NCI-H446 treated with DMSO at 0.1 percent for 48 hours (cell line): ENCODE data around the gene LAMC2.

ENCODE experiments used
- DNase-seq: peaks from one replicate; lab custom pipeline; 2025; lab: John Stamatoyannopoulos, UW

LAMC2 gene

GRCh38 chr1:183168308-183168707, 17.8 kb upstream of the LAMC2 start:
- no peak for DNase-seq

DNA sequence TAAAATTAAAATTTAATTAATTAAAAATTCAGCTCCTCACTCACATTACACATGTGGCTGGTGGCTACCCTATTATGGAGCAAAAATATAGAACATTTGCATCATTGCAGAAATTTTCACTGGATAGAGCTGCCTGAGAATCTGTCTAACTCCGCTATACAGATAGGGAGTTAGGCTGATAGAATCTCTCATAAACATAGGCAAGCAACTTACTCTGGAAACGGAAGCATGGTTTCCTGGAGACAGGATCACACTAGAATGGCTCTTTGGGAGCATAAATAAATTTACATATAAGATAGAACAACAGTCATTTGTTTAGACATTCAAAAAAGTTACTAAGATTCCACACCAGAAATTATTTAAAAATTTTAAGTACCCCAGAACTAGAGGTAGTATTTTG, 12.2 kb upstream of the LAMC2 start:
- no peak for DNase-seq

- no peak for DNase-seq
Measured at GRCh38 chr1:183175631-183176030, 10.4 kb upstream of the LAMC2 start.

DNA sequence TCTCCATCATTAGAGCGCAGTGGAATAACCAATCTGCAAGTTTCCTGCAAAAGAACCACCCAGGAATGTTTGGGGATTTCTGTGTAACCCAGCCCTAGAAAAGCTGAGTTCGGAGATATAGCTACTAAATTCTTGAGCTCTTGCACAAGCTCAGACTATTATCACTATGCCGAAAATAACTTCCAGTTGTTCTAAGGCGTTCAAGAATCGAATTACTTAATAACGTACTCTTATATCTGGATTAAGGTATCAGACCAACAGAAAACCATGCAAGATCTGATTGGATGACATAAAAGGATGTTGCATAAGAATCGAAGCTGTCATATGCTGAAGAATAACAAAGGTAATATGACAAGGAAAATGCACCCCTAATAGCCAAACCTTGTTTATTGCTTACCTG, 7.5 kb upstream of the LAMC2 start:
- no peak for DNase-seq

DNA sequence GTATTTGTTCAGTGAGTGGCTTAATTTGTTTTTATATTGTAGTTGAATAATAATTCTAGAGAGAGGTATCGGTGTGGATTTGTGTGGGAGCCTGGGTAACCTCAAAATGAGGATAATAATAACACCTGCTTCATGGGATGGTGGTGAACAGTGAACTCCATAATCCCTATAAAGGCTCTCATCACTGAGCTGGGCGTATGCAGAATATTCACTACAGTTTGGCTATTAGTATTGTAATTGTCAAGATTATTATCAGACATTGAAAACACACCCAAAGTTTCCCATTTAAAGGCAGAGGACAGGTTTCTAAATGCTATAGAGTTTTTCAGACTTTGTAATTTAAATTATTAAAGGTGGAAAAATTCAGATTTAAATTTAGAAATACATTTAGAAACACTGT, 7.0 kb upstream of the LAMC2 start:
- DNase-seq, result no peak

DNA sequence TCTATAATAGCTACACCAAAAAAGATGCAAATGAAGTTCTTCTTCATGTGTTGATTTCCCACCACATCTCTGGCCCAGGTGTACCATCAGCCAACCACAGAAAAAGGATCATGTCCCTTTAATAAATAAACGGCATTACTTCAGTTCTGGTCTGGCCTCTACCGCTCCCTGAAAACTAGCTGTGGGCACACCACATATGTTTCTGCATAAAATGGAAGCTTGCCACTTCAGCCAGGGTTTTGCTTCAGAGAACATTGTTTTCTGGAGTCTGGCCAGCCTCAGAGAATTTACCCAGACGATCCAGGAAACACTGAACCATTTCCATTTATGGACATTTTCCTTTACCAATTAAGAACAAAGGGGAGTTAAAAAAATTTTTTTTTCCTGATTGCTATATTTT, 5.8 kb upstream of the LAMC2 start:
- peak; percentile 95 for DNase-seq

DNA sequence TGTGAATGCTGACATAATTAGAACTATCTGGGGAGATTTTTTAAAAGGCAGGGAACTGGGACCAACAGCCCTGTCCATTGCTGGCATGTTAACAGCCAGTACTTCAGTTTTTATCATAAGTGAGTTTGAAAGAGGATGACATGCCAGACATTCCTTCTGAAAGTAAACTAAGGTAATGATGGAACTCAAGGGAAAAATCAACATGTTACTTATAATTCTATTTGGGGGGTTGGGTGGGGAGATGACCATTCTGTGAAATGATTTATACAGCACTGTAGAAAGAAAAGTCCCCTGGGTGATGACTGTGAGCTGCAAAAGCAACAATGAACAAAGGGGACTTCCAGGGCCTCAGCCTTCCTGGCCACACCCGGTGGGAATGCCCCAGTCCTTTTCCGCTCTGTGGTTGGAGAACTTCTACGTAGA, 5.4 kb upstream of the LAMC2 start:
- DNase-seq, result peak; percentile 44

GRCh38 chr1:183186841-183187240, 777 bp downstream of the LAMC2 start:
- no peak for DNase-seq

- DNase-seq, result no peak
Measured at GRCh38 chr1:183188240-183188639, 2.2 kb downstream of the LAMC2 start.

DNA sequence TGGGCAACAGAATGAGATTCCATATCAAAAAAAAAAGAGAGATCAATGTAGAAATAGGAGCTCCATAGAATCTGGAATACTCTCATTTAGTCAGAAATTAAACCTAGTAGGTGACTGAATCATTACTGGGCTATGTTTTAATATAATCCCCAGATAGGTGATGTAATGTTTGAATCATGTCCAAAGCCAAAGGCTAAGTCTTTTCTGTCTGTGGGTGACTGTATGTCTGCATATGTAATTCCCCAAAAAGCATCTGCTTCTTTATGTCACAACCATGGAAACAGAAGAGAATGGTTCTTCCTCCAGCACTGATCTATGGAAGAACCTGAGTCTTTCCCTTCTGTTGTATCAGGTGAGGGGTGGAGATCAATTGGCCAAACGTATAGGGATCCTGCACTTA, 5.8 kb downstream of the LAMC2 start:
- peak; percentile 32 for DNase-seq

DNA sequence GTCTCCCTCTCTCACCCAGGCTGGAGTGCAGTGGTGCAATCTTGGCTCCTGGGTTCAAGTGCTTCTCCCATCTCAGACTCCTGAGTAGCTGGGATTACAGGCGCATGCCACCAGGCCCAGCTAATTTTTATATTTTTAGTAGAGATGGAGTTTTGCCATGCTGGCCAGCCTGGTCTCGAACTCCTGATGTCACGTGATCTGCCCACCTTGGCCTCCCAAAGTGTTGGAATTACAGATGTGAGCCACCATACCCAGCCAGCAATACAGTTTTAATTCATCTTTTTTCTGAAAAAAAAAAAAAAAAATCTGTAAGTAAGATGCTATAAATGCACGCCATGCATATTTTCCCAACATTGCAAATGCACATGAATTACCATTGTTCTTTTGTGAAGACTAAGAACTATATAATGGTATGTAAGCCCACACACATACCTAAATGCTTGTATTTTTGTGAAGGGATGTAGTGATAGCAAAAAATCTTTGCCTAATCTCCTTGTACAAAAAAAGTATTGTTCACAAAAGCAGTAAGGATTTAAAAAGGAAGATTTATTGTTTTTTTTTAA, 8.0 kb downstream of the LAMC2 start:
- no peak for DNase-seq

DNA sequence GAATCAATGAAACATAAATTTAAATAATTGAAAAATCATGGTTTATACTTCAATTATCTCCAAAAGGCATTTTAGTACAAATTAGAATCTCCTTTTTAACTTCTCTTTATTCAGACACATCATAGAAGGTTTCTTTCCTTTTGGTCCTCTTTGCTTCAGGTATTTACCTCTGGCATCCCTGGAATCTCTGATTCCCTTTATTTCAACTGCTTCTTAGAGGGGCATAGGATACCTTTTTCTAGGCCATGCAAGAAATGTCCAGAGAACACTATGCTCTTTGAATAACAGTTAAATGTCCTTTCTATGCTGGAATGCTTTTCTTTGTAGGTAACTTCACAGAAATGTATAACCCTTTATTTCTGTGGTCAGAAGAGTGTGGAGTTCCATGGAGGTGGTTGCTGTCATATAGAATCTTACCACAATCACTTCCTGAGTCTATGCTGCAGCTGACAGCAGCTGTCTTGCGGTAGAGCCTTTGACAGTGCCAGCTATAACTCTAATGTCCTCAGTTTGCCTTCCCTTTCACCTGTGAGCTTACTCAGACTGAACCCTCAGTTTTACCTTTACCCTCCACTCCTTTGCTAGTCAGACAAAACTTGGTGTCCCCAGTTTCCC, 8.6 kb downstream of the LAMC2 start:
- no peak for DNase-seq

DNA sequence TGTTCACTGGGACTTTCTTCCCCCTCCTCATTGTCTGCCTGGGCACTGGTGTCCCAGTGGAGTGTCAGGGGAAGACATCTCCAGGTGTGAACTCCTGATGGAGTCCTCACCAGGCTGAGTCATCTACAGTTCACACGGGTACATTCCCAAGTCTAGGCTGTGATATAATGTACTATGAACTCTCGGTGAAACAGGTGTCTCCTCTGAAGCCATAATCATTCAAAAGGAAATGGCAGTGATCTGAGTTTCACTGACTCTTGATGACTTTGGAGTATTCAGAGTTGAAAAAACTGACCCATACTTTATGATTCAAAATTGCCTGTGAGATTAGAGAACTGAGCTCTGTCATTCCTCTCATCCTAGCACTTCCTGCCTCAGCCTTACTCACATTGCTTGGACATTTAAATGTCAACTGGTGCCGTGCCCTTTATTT, 9.1 kb downstream of the LAMC2 start:
- DNase-seq, result no peak

DNA sequence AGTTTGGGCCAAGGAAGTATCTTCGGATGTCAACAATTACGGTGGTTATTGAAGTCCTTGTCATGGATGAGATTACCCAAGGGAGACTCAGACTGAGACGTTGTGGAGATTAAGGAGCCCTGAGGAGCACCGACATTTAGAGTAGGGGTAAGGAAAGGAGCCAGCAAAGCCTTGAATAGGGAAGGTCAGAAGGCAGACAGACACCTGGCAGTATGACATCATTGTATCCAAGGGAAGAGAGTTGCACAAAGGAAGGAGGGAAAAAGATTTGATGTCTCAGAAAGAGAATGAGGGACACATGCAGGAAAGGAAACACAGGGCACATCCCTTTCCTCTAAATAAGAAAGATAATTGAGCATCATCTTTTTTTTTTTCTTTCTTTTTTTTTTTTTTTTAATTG, 11.7 kb downstream of the LAMC2 start:
- no peak for DNase-seq

- DNase-seq, result no peak
Measured at GRCh38 chr1:183198463-183198862, 12.4 kb downstream of the LAMC2 start.

DNA sequence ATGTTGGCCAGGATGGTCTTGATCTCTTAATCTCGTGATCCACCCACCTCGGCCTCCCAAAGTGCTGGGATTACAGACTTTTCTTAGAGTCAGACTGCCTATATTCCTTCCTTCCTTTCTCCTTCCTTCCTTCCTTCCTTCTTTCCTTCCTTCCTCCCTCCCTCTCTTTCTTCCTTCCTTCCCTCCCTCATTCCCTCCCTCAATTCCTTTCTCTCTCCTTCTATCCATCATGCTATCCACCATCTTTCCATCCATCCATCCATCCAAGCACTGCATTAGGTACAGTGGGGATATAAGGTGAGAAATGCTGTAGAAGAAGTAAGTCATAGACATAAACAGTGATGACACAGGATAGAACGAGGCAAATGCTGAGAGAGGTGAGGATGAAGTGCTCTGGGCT, 13.2 kb downstream of the LAMC2 start:
- no peak for DNase-seq

GRCh38 chr1:183200451-183200850, 14.4 kb downstream of the LAMC2 start:
- DNase-seq, result no peak

GRCh38 chr1:183203094-183203493, 17.0 kb downstream of the LAMC2 start:
- no peak for DNase-seq

- no peak for DNase-seq
Measured at GRCh38 chr1:183205196-183205781, 19.2 kb downstream of the LAMC2 start.

GRCh38 chr1:183206538-183207122, 20.6 kb downstream of the LAMC2 start:
- no peak for DNase-seq

- peak; percentile 49 for DNase-seq
Measured at GRCh38 chr1:183209533-183210158, 23.6 kb downstream of the LAMC2 start.

- no peak for DNase-seq
Measured at GRCh38 chr1:183210681-183211080, 24.6 kb downstream of the LAMC2 start.

GRCh38 chr1:183212870-183213269, 26.8 kb downstream of the LAMC2 start:
- DNase-seq, result no peak
